HG02840 (cell line): Measurements from ENCODE around the gene LAPTM5.
"Not testable (repeated sequence)": the region's sequence is repeated elsewhere in the genome, so short reads cannot be mapped to it uniquely, and the experiment has no call there.

Experiments used
- ATAC-seq: cut with Tn5 transposase; IDR thresholded peaks from one replicate; pipeline ENCODE4 v1.9.1; 2021; ENCODE audit warnings: mild to moderate bottlenecking, moderate library complexity, moderate number of reproducible peaks; ENCODE audit not compliant: unreplicated experiment, low FRiP score

The LAPTM5 gene, protein sequence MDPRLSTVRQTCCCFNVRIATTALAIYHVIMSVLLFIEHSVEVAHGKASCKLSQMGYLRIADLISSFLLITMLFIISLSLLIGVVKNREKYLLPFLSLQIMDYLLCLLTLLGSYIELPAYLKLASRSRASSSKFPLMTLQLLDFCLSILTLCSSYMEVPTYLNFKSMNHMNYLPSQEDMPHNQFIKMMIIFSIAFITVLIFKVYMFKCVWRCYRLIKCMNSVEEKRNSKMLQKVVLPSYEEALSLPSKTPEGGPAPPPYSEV

DNA sequence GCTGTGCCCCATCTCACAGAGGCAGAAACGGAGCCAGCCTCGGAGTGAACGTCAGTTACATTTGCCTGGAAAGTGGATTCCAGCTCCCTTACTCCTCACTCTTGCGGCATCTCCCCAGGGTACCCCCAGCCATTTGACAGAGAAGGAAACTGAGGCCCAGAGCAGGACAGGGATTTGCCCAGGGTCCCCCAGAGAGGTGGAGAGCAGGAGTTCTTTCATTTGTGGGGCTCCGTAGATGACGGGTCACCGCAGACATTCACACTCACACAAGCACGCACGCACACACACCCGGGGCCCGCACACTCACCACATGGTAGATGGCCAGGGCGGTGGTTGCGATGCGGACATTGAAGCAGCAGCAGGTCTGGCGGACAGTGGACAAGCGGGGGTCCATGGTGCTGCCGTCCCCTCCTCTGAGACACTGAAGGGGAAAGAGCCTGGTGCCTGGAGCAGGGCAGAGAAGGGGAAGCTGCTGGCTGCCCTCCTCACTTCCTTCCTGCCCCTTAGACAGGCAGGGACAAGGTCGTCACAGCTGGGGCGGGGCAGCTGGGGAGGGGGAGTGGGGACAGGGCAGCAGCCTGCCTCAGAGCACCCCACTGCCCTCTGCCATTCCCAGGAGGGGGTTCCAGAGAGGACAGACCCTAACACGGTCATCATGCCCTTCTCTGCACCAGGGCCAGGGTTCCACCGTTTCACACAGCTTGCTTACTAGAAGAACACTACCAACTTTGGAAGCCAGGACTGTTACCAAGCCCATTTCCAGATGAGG, at the start of gene LAPTM5:
TSS of gene LAPTM5 (minus strand) at position 423 of the 769 bp plus-strand sequence. CDS start at position 394, 29 bp downstream.
- no peak for ATAC-seq

DNA sequence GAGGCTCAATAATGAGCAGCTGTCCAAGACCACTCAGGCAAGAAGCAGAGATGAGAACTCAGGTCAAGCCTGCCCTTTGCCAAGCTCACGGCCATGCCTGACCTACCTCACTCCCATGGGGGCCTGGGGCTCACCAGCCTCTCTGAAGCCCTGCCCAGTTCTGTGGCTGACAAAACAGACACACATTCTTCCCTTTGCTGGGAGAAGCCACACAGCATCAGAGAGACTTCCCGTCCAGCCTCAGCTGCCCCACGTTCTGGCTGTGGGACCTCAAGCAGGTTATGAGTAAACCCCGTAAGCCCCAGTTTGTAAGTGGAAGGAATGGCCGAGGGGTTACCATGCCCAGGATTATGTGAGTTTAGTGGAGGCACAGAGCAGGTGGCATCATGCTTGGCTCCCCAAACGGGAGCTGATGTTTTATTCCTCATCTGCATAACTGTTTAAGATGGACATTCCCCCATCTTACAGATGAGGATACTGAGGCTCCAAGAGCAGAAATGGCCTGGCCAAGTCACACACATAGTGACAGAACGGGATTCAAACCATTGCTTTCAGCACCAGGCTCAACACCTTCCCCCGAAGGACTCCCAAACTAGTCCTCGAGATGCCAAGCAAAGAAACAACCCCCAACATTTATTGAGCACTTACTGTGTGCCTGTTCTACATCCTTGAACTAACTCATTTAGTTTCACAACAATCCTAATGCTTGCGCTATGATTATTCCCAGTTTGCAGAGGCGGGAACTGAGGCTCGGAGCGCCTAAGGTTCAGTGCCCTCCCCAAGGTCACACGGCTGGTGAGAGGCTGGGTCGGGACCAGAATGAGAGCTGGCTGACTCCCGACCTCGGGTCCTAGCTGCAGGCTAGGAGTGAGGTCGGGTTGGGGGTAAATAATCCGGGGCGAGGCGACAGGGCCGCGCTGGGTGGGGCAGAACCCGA, 49.1 kb upstream of the LAPTM5 start:
- ATAC-seq, result no peak

GRCh38 chr1:30805304-30806003, 47.9 kb upstream of the LAPTM5 start:
- no peak for ATAC-seq

- ATAC-seq, result no peak
Measured at GRCh38 chr1:30804822-30805221, 47.2 kb upstream of the LAPTM5 start.

DNA sequence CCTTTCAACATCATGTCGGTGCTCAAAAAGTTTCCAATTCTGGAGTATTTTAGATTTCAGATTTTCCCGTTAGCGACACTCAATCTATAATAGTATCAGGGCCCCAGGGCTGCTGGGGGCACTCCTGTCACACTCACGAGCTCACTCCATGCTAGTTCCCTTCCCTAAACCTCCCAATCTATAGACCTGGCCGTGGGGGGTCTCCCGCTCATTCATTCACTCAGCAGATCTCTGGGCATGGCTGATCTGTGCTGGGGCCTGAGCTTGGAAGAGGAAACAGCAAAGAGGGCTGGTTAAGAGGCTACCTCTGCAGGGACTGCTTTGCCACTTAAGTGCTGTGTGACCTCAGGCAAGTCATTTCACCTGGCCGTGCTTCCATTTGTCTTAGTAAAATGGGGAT, 46.8 kb upstream of the LAPTM5 start:
- ATAC-seq, result no peak

DNA sequence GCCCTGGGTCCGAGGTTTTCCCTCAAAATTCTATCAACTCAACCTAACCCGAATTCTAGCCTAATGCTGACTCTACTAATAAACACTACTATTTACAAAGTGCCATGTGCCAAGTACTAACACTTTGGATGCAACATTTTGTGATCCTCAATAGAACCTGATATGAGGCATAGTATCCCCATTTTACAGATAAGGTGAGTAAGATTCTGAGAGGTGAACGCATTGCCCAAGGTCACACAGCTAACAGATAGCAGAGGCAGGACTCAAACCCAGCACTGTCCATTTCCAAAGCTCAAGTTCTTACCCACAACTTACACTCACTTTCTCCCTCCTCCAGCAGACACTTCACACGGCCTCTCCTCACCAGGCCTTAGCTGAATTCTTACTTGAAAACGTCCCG, 46.0 kb upstream of the LAPTM5 start:
- ATAC-seq, result no peak

DNA sequence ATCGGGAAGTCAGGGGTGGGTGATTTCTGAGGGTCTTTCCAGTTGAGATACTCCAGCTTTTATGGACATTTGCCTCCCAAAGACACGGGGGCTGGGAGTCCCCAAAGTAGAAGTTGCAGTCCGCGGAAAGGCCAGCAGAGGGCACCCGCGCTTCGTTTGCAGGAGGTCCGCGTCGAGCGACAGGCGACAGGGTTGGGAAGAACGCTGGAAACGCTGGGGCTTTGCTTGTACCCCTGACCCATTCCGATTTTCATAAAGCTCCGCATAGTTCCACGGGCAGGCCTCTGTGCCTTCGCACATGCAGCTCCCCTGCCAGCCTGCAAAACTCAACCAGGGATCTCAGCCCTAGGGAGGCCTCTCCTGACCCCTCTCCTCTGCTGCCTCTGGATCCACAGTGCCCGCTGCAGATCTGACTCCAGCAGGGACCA, 44.2 kb upstream of the LAPTM5 start:
- ATAC-seq, result no peak

GRCh38 chr1:30799233-30799511, 41.6 kb upstream of the LAPTM5 start:
- no peak for ATAC-seq

- no peak for ATAC-seq
Measured at GRCh38 chr1:30798389-30799232, 41.0 kb upstream of the LAPTM5 start.

- no peak for ATAC-seq
Measured at GRCh38 chr1:30795026-30795425, 37.5 kb upstream of the LAPTM5 start.

DNA sequence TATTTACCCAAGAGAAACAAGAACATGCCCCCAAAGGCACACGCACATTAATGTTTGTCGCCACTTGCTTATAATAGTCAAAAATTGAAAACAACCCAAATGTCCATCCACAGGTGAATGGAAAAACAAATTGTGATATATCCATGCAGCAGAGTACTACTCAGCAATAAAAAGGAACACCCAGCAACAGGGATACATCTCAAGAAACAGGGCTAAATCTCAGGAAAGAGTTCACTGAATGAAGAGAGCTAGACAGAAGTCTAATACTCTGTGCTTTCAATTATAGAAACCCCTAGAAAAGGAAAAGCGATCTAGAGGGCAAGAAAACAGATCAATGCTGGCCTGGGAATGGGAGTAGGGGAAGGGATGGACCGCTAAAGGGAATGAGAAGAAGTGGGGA, 36.7 kb upstream of the LAPTM5 start:
- no peak for ATAC-seq

DNA sequence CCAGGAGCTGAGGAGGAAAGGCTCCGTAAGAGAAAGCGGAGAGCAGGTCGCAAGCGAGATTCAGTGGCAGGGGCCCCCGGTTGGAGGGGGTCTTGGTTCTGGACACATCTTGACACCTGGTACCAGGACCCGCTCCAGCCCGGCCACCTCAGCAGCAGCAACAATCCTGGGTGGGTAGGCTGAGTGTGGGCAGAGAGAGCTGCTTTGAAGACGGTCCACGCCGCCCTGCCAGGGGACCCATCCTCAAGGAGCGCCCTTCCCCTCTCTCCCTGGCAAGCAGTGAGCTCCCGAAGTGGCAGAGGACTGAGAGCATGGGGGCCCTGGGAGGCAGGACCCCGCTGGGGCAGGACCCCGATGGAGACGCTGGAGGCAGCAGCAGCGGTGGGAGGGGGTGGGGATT, 35.6 kb upstream of the LAPTM5 start:
- ATAC-seq, result no peak

- ATAC-seq, result no peak
Measured at GRCh38 chr1:30791868-30792267, 34.3 kb upstream of the LAPTM5 start.

DNA sequence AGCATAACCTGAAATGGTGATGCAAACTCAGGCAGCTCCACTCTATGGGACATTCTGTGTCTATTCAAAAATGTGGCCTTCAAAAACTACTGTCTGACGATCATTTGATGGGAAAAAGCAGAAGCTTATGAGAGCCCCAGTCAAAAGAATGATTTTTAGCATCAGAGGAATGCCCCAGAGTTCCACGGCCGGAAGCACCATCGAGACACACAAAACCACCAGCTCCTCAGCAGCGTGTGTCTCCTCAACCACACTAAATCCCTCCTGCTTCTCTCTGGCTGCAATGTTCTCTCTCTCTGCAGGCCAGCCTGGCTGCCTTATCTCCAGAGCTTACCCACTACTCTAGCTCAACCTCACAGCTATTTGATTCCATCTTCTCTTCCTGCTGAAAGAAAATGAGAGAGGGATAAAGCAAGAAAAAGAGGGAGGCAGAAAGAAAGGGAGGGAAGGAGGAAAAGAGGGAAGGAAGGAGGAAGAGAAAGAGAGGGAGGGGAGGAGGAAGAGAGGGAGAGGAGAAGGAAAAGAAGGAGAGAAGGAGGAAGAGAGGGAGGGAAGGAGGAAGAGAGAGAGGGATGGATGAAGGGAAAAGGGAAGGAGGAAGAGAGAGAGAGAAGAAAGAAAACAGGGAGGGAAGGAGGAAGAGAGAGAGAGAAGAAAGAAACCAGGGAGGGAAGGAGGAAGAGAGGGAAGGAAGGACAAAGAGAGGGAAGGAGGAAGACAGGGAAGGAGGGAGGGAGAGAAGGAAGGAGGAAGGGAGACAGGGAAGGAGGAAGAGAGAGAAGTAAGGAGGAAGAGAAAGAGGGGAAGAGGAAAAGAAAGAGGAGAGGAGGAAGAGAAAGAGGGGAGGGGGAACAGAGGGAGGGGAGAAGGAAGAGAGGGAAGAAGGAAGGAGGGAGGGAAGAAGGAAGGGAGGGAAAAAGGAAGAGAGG, 33.5 kb upstream of the LAPTM5 start:
- no peak for ATAC-seq

DNA sequence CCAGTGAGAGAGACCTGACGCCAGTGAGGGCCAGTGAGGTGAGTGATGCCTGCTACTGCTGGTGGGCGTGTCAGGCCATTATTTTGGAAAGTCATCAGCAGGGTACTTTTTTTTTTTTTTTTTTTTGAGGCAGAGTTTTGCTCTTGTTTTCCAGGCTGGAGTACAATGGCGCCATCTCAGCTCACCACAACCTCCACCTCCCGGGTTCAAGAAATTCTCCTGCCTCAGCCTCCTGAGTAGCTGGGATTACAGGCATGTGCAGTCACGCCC, 32.6 kb upstream of the LAPTM5 start:
- ATAC-seq, result not testable (repeated sequence)

DNA sequence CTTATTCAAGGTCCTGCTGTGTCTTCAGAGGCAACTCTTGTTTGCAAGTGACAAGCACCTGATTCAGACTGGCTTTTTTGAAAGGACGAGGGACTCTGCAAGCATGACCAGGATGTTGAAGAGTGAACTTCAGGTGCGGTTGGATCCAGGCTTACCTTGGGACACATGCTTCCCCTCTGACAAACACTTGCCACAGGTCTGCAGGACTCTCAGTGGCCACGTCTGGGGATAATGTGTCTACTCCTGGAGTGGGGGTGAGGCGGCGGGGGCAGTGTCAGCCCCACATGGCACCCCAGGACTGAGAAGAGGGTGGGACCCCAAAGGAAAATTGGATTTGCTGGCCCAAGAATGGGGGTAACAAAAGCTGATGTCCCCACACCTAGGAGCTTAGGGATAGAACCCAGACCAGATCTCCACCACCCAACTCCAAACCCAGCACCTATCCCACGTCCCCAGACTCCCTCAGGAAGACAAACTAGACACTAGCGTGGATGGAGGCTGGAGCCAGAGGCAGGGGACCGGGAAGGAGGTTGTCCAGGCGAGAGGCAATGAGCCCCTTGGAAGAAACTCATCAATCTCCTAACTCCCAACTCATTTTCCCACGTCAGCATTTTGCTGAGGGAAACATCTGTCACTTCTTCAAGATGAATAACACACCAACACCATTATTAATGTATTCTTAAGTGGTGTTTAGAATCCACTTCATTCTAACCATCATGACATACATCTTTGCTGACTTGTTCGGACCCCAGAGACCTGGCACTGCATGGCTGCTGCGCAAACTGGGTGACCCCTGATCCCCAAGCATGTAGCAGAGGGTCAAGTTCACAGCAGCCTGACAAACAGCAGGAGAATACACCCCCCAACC, 32.0 kb upstream of the LAPTM5 start:
- no peak for ATAC-seq

- ATAC-seq, result no peak
Measured at GRCh38 chr1:30788580-30789387, 31.2 kb upstream of the LAPTM5 start.
